Medulla oblongata (tissue), 1 donor: ENCODE results near the gene ADAM8.
A peak's percentile ranks its signal among the peaks of the same experiment; 100 is the strongest.

Experiments
- DNase-seq: peaks from one replicate; pipeline ENCODE4 v3.0.0-alpha.2; 2015; ENCODE audit errors: extremely low spot score

Gene ADAM8

GRCh38 chr10:133308421-133309099 is 31.9 kb upstream of the ADAM8 start, which contains the start of the genes TUBGCP2 and ZNF511:
Gene TUBGCP2, minus strand, starts transcription at chr10:133308872. Its CDS starts 5,931 bp downstream, at chr10:133302941.
Gene ZNF511, plus strand, starts transcription at chr10:133308914. Its CDS starts 30 bp downstream, at chr10:133308944.
- peak; percentile 85 for DNase-seq

- peak; percentile 26 for DNase-seq
These were observed 31.2 kb upstream of the ADAM8 start for GRCh38 chr10:133307776-133308420.

GRCh38 chr10:133306941-133307379 is 30.3 kb upstream of the ADAM8 start:
- DNase-seq: no peak

- no peak for DNase-seq
These were observed 29.4 kb upstream of the ADAM8 start for GRCh38 chr10:133306097-133306476.

- no peak for DNase-seq
These were observed 26.5 kb upstream of the ADAM8 start for GRCh38 chr10:133303206-133303605.

GRCh38 chr10:133302230-133302629 is 25.6 kb upstream of the ADAM8 start:
- DNase-seq: no peak

- no peak for DNase-seq
These were observed 23.1 kb upstream of the ADAM8 start for GRCh38 chr10:133299738-133300137.

GRCh38 chr10:133299224-133299623 is 22.6 kb upstream of the ADAM8 start:
- no peak for DNase-seq

- no peak for DNase-seq
These were observed 21.8 kb upstream of the ADAM8 start for GRCh38 chr10:133298466-133298865.

GRCh38 chr10:133297504-133297903 is 20.8 kb upstream of the ADAM8 start:
- no peak for DNase-seq

GRCh38 chr10:133295426-133296320 is 19.0 kb upstream of the ADAM8 start:
- no peak for DNase-seq

GRCh38 chr10:133294189-133294588 is 17.5 kb upstream of the ADAM8 start:
- peak; percentile 70 for DNase-seq

GRCh38 chr10:133293810-133294119 is 17.1 kb upstream of the ADAM8 start:
- DNase-seq: no peak

GRCh38 chr10:133292919-133293809 is 16.5 kb upstream of the ADAM8 start:
- DNase-seq: no peak

- DNase-seq: no peak
These were observed 13.1 kb upstream of the ADAM8 start for GRCh38 chr10:133289761-133290160.

- DNase-seq: no peak
These were observed 11.3 kb upstream of the ADAM8 start for GRCh38 chr10:133287832-133288500.

- DNase-seq: no peak
These were observed 9.7 kb upstream of the ADAM8 start for GRCh38 chr10:133286366-133286765.

GRCh38 chr10:133285217-133285616 is 8.5 kb upstream of the ADAM8 start:
- DNase-seq: no peak

GRCh38 chr10:133283931-133284330 is 7.3 kb upstream of the ADAM8 start:
- DNase-seq: no peak

GRCh38 chr10:133282846-133283390 is 6.2 kb upstream of the ADAM8 start:
- DNase-seq: no peak
